ENCODE results near the gene C17orf50. TPM values are rescaled to one million over a fixed set of nuclear protein-coding genes. Genes with fewer than 3 reads are reported as not detected.

Gene C17orf50
- 0.17 to 0.40 TPM (median 0.33 TPM) in 5 replicates for total RNA-seq (2022; extraction: Qiagen RNA extraction)

GRCh38 chr17:35760587-35760986 lies at the start of gene C17orf50:
C17orf50 (plus strand) TSS chr17:35760887; CDS start chr17:35760942, 55 bp downstream.

GRCh38 chr17:35731239-35731916 lies 29.3 kb upstream of the C17orf50 start, which contains the start of gene RASL10B:
RASL10B (plus strand) TSS chr17:35731639; CDS start chr17:35735185, 3,546 bp downstream.

GRCh38 chr17:35752945-35753764 lies 7.5 kb upstream of the C17orf50 start, which contains the start of gene GAS2L2:
GAS2L2 (minus strand) TSS chr17:35753239; CDS start chr17:35752850, 389 bp downstream.

GRCh38 chr17:35795007-35795870 lies 34.6 kb downstream of the C17orf50 start, which contains the start of gene MMP28:
MMP28 (minus strand) TSS chr17:35795641; CDS start chr17:35795377, 264 bp downstream.

GRCh38 chr17:35808962-35809854 lies 48.5 kb downstream of the C17orf50 start, which contains the start of gene TAF15:
TAF15 (plus strand) TSS chr17:35809484; CDS start chr17:35809570, 86 bp downstream.

Other genes starting within 250 kb of the C17orf50 start
- gene SLFN12L, start 223.2 kb upstream of the C17orf50 start, total RNA-seq (2022; extraction: Qiagen RNA extraction): not detected in 5 replicates
- not detected in 5 replicates for gene SLFN14, start 200.1 kb upstream of the C17orf50 start, total RNA-seq (2022; extraction: Qiagen RNA extraction)
- 7.8 to 9.9 TPM (median 8.7 TPM) in 5 replicates for gene PEX12, start 182.3 kb upstream of the C17orf50 start, total RNA-seq (2022; extraction: Qiagen RNA extraction)
- gene AP2B1, start 173.6 kb upstream of the C17orf50 start, total RNA-seq (2022; extraction: Qiagen RNA extraction): 128 to 168 TPM (median 154 TPM) in 5 replicates
- gene RASL10B, start 29.2 kb upstream of the C17orf50 start, total RNA-seq (2022; extraction: Qiagen RNA extraction): 0.15 to 0.37 TPM (median 0.20 TPM) in 5 replicates
- gene GAS2L2, start 7.6 kb upstream of the C17orf50 start, total RNA-seq (2022; extraction: Qiagen RNA extraction): 0.11 to 0.14 TPM (median 0.12 TPM) in 4 of 5 replicates, not detected in the other
- 4.9 to 8.8 TPM (median 7.5 TPM) in 5 replicates for gene MMP28, start 34.8 kb downstream of the C17orf50 start, total RNA-seq (2022; extraction: Qiagen RNA extraction)
- 206 to 236 TPM (median 230 TPM) in 5 replicates for gene TAF15, start 48.6 kb downstream of the C17orf50 start, total RNA-seq (2022; extraction: Qiagen RNA extraction)
- gene HEATR9, start 108.0 kb downstream of the C17orf50 start, total RNA-seq (2022; extraction: Qiagen RNA extraction): not detected in 5 replicates
- gene CCL5, start 119.5 kb downstream of the C17orf50 start, total RNA-seq (2022; extraction: Qiagen RNA extraction): 0.80 to 1.7 TPM (median 1.2 TPM) in 5 replicates
- gene RDM1, start 169.9 kb downstream of the C17orf50 start, total RNA-seq (2022; extraction: Qiagen RNA extraction): 2.2 to 3.3 TPM (median 2.6 TPM) in 5 replicates
- gene LYZL6, start 182.8 kb downstream of the C17orf50 start, total RNA-seq (2022; extraction: Qiagen RNA extraction): not detected in 5 replicates
- not detected in 5 replicates for gene CCL16, start 220.6 kb downstream of the C17orf50 start, total RNA-seq (2022; extraction: Qiagen RNA extraction)
- not detected in 5 replicates for gene CCL14, start 225.8 kb downstream of the C17orf50 start, total RNA-seq (2022; extraction: Qiagen RNA extraction)
- gene CCL15, start 240.7 kb downstream of the C17orf50 start, total RNA-seq (2022; extraction: Qiagen RNA extraction): 0.13 TPM in 1 of 5 replicates, not detected in the others